Liver (tissue), 9 donors: ENCODE results near the gene POLDIP2. TPM values are rescaled to one million over a fixed set of nuclear protein-coding genes. Genes with fewer than 3 reads are reported as not detected.
A peak's percentile ranks its signal among the peaks of the same experiment; 100 is the strongest.

Experiments
- DNase-seq: peaks from one replicate; pipeline ENCODE4 v3.0.0-alpha.2; 2017; ENCODE audit warnings: low spot score
- H3K27ac ChIP-seq, 2 donors: one replicate each; pipeline ENCODE4 v1.7.0; 2013; ENCODE audit warnings: inconsistent platforms in 2 of 2, low read length in 2 of 2, control low read depth in 1 of 2, low read depth in 1 of 2, mild to moderate bottlenecking in 1 of 2
- H3K27me3 ChIP-seq, 4 donors: one replicate each; pipeline versions ENCODE4 v1.6.1 to v1.7.0; 2013; ENCODE audit warnings: low read length in 3 of 4, inconsistent platforms in 1 of 4, mild to moderate bottlenecking in 1 of 4, moderate library complexity in 1 of 4; ENCODE audit not compliant: control insufficient read depth in 4 of 4, insufficient read depth in 4 of 4
- H3K36me3 ChIP-seq, 4 donors: one replicate each; pipeline versions ENCODE4 v1.6.1 to v1.7.0; 2013; ENCODE audit warnings: low read length in 3 of 4, mild to moderate bottlenecking in 3 of 4, low read depth in 1 of 4, moderate library complexity in 1 of 4; ENCODE audit not compliant: control insufficient read depth in 4 of 4, insufficient read depth in 3 of 4
- H3K4me1 ChIP-seq, 4 donors: one replicate each; pipeline versions ENCODE4 v1.6.1 to v1.7.0; 2013; ENCODE audit warnings: low read length in 3 of 4, mild to moderate bottlenecking in 3 of 4, moderate library complexity in 1 of 4; ENCODE audit not compliant: control insufficient read depth in 4 of 4, insufficient read depth in 4 of 4
- H3K4me3 ChIP-seq, 3 donors: one replicate each; pipeline versions ENCODE4 v1.6.1 to v1.7.0; 2013; ENCODE audit warnings: low read length in 3 of 3, control low read depth in 1 of 3, low read depth in 1 of 3, mild to moderate bottlenecking in 1 of 3
- H3K9ac ChIP-seq, 2 donors: one replicate each; pipeline ENCODE4 v1.7.0; 2013; ENCODE audit warnings: low read length in 2 of 2, mild to moderate bottlenecking in 2 of 2, moderate library complexity in 2 of 2, control low read depth in 1 of 2, low read depth in 1 of 2
- H3K9me3 ChIP-seq, 4 donors: one replicate each; pipeline versions ENCODE4 v1.6.1 to v1.7.0; 2013; ENCODE audit warnings: low read length in 3 of 4; ENCODE audit not compliant: control insufficient read depth in 4 of 4
- CTCF ChIP-seq: fragments of 150-350 bp; IDR thresholded peaks from 2 replicates; pipeline ENCODE4 v1.5.1; 2017; ENCODE audit warnings: improper control_type of control experiment, low read depth, low read length; ENCODE audit not compliant: missing input control
- EGR1 ChIP-seq, 2 donors: IDR thresholded peaks; 2 replicates each; pipeline ENCODE4 v1.6.1; 2016 to 2018; ENCODE audit warnings: antibody characterized with exemption in 2 of 2, low read depth in 2 of 2
- HNF4A ChIP-seq, 2 donors: conservative IDR thresholded peaks; 2 replicates each; pipeline ENCODE4 v1.6.1; 2016; ENCODE audit warnings: antibody characterized with exemption in 2 of 2, mild to moderate bottlenecking in 2 of 2
- HNF4G ChIP-seq: IDR thresholded peaks from 2 replicates; pipeline ENCODE4 v1.6.1; 2016; ENCODE audit warnings: antibody characterized with exemption
- JUND ChIP-seq, 2 donors: IDR thresholded peaks; 2 replicates each; pipeline ENCODE4 v1.6.1; 2016; ENCODE audit warnings: antibody characterized with exemption in 2 of 2
- NR2F2 ChIP-seq: IDR thresholded peaks from 2 replicates; pipeline ENCODE4 v1.6.1; 2016; ENCODE audit warnings: antibody characterized with exemption
- REST ChIP-seq: IDR thresholded peaks from 2 replicates; pipeline ENCODE4 v1.6.1; 2016; ENCODE audit warnings: antibody characterized with exemption, mild to moderate bottlenecking
- RXRA ChIP-seq, 2 donors: IDR thresholded peaks; 2 replicates each; pipeline ENCODE4 v1.6.1; 2017 to 2018; ENCODE audit warnings: antibody characterized with exemption in 2 of 2, mild to moderate bottlenecking in 1 of 2
- YY1 ChIP-seq: IDR thresholded peaks from 2 replicates; pipeline ENCODE4 v1.6.1; 2016; ENCODE audit warnings: antibody characterized with exemption, mild to moderate bottlenecking
- ZBTB33 ChIP-seq: IDR thresholded peaks from 2 replicates; pipeline ENCODE4 v1.6.1; 2016; ENCODE audit warnings: antibody characterized with exemption
- WGBS: extraction: QIAGEN DNeasy Blood & Tissue Kit; methylation state at CpG from one replicate; pipeline ENCODE4 v1.1.7; 2013; 5-methylcytosine and 5-hydroxymethylcytosine counted together
- polyA plus RNA-seq, 2 donors: library from polyadenylated mRNA; stranded (reverse) in 1 of 2; unstranded in 1 of 2; fragments of 200-250 nt in 1 of 2; fragments of >200 nt in 1 of 2; fragmentation: Nextera tagmentation in 1 of 2; extraction: Ambion mirVana in 1 of 2; gene quantifications; one replicate each; pipeline versions ENCODE4 v1.2.1 to v1.2.3, GENCODE V29; 2013 to 2015
- total RNA-seq, 2 donors: library from RNA; depleted of rRNA; stranded (reverse); fragments of >200 nt; gene quantifications; one replicate each; pipeline ENCODE4 v1.2.3, GENCODE V29; 2014
- donor health status: healthy.
- donor health status: healthy.
- donor health status: healthy.
- donor health status: healthy.
- donor health status: healthy.

The POLDIP2 gene
- total and polyA plus RNA-seq, 4 donors, result 65.5 to 150 (median 104) TPM

GRCh38 chr17:28366605-28367004, 9.3 kb upstream of the POLDIP2 start:
- Histone ChIP-seq H3K36me3 (peaks cover 5 to 25% (median 12%) of the 10 kb centered on the region in 4 donors), H3K27ac (peak overlapping the region; percentile 75 to 77), H3K9ac (no peak overlapping the region), H3K27me3 (no peaks in the 10 kb centered on the region), H3K4me1 (peaks cover 2 to 41% (median 33%) of the 10 kb centered on the region in 4 donors), H3K9me3 (no peaks in the 10 kb centered on the region), H3K4me3 (peak overlapping the region in 1 of 3 donors; percentile 72)
- no peak for DNase-seq
- TF ChIP-seq RXRA (IDR thresholded peaks at IDR 0.05) (no peak), CTCF (peak; percentile 10)
- 58% methylated on average over 1 of the region's 1 CpG for WGBS

- no peak for DNase-seq
- Histone ChIP-seq H3K27ac (peak overlapping the region in 1 of 2 donors; percentile 16), H3K9ac (no peak overlapping the region), H3K27me3 (no peaks in the 10 kb centered on the region), H3K9me3 (no peaks in the 10 kb centered on the region), H3K4me1 (peaks cover 0 to 30% (median 24%) of the 10 kb centered on the region in 4 donors), H3K4me3 (no peak overlapping the region), H3K36me3 (peaks cover 11 to 36% (median 23%) of the 10 kb centered on the region in 4 donors)
- no peak for TF ChIP-seq EGR1 (IDR thresholded peaks at IDR 0.05; ENCODE audit: low read depth in 2 of 2)
- no peak for TF ChIP-seq ZBTB33
- no peak for TF ChIP-seq CTCF
- TF ChIP-seq HNF4G, result no peak
- TF ChIP-seq YY1, result no peak
- no peak for TF ChIP-seq NR2F2
- TF ChIP-seq HNF4A (conservative IDR thresholded peaks at IDR 0.05), result no peak
- no peak for TF ChIP-seq JUND (IDR thresholded peaks at IDR 0.05)
- no peak for TF ChIP-seq REST
- WGBS, result 45% methylated on average over 3 of the region's 3 CpGs
These were observed 8.2 kb upstream of the POLDIP2 start for GRCh38 chr17:28365487-28365886.
